Measurements from ENCODE around the gene RAB37.

The RAB37 gene

DNA sequence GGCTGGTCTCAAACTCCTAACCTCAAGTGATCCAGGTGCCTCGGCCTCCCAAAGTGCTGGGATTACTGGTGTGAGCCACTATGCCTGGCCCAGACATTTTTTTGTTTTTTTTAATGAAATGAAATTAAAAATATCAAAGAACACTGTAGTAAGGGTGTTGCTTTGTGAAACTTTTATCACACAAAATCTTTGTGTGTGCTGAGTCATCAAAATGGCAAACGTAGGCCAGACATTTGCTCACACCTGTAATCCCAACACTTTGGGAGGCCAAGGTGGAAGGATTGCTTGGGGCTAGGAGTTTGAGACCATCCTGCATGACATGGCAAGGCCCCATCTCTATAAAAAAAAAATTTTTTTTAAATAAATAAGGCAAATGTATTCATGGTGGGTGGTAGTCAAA is 29.4 kb downstream of the RAB37 start:
- no peak overlapping the region for H3K9ac ChIP-seq (ENCODE audit: low read length)
- H3K79me2 ChIP-seq (ENCODE audit: insufficient read depth, low read length), result no peaks in the 10 kb centered on the region
- no peaks in the 10 kb centered on the region for H3K4me1 ChIP-seq (ENCODE audit: insufficient read depth, low read length, severe bottlenecking)

GRCh38 chr17:74767111-74767516 is 30.1 kb downstream of the RAB37 start:
- Histone ChIP-seq H3K4me1 (ENCODE audit: insufficient read depth, low read length, severe bottlenecking) (no peaks in the 10 kb centered on the region), H2AFZ (ENCODE audit: low read length) (no peak overlapping the region), H3K4me3 (ENCODE audit: low read depth, low read length, poor library complexity, severe bottlenecking) (no peak overlapping the region), H3K9ac (ENCODE audit: low read length) (no peak overlapping the region), H3K9me2 (ENCODE audit: low read depth, low read length) (no peaks in the 10 kb centered on the region), H3K27me3 (ENCODE audit: insufficient read depth, low read length) (no peaks in the 10 kb centered on the region), H3K4me2 (ENCODE audit: low read length) (no peak overlapping the region), H3K79me2 (ENCODE audit: insufficient read depth, low read length) (no peaks in the 10 kb centered on the region), H3K27ac (ENCODE audit: low read depth, low read length, poor library complexity, severe bottlenecking) (no peak overlapping the region), H3K9me3 (ENCODE audit: low read length) (no peaks in the 10 kb centered on the region), H3K36me3 (ENCODE audit: insufficient read depth, low read length) (peaks cover 34% of the 10 kb centered on the region), H4K20me1 (ENCODE audit: insufficient read depth, low read length) (no peaks in the 10 kb centered on the region), H3F3A (ENCODE audit: insufficient read depth, low read length) (no peaks in the 10 kb centered on the region)
- TF ChIP-seq EZH2 (IDR thresholded peaks at IDR 0.05; ENCODE audit: borderline replicate concordance, low read length) (no peak), CTCF (IDR thresholded peaks at IDR 0.05; ENCODE audit: low read length) (no peak)

More for the DNA sequence above, 29.4 kb downstream of the RAB37 start:
- Histone ChIP-seq H3K4me3 (ENCODE audit: low read depth, low read length, poor library complexity, severe bottlenecking) (no peak overlapping the region), H3K36me3 (ENCODE audit: insufficient read depth, low read length) (peaks cover 27% of the 10 kb centered on the region), H3F3A (ENCODE audit: insufficient read depth, low read length) (no peaks in the 10 kb centered on the region), H3K27me3 (ENCODE audit: insufficient read depth, low read length) (no peaks in the 10 kb centered on the region), H3K9me3 (ENCODE audit: low read length) (no peaks in the 10 kb centered on the region), H3K4me2 (ENCODE audit: low read length) (no peak overlapping the region), H3K9me2 (ENCODE audit: low read depth, low read length) (no peaks in the 10 kb centered on the region), H3K27ac (ENCODE audit: low read depth, low read length, poor library complexity, severe bottlenecking) (no peak overlapping the region), H4K20me1 (ENCODE audit: insufficient read depth, low read length) (no peaks in the 10 kb centered on the region), H2AFZ (ENCODE audit: low read length) (no peak overlapping the region)
- TF ChIP-seq CTCF (IDR thresholded peaks at IDR 0.05; ENCODE audit: low read length) (no peak), EZH2 (IDR thresholded peaks at IDR 0.05; ENCODE audit: borderline replicate concordance, low read length) (no peak)

DNA sequence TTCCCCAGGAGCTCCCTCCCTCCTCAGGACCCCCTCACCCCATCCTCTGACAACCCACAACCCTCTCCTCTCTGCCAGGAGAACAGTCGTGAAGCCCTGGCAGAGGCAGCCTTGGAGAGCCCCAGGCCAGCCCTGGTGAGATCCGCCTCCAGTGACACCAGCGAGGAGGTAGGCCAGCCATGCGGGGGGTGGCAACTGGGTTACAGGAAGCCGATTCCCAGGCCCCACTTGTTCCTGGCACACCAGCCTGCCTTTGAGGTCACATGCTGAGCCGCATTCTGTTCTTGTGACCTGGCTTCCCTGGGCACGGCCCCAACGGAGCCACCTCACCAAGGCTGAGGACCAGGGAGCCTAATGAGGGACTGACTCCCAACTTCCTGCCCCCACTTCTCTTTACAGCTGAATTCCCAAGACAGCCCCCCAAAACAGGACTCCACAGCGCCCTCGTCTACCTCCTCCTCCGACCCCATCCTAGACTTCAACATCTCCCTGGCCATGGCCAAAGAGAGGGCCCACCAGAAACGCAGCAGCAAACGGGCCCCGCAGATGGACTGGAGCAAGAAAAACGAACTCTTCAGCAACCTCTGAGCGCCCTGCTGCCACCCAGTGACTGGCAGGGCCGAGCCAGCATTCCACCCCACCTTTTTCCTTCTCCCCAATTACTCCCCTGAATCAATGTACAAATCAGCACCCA is 31.2 kb downstream of the RAB37 start:
- Histone ChIP-seq H3K27ac (ENCODE audit: low read depth, low read length, poor library complexity, severe bottlenecking) (no peak overlapping the region), H3K9me3 (ENCODE audit: low read length) (no peaks in the 10 kb centered on the region), H2AFZ (ENCODE audit: low read length) (no peak overlapping the region), H3K27me3 (ENCODE audit: insufficient read depth, low read length) (no peaks in the 10 kb centered on the region), H3K36me3 (ENCODE audit: insufficient read depth, low read length) (peaks cover 45% of the 10 kb centered on the region), H3K79me2 (ENCODE audit: insufficient read depth, low read length) (no peaks in the 10 kb centered on the region), H4K20me1 (ENCODE audit: insufficient read depth, low read length) (no peaks in the 10 kb centered on the region), H3K4me1 (ENCODE audit: insufficient read depth, low read length, severe bottlenecking) (no peaks in the 10 kb centered on the region), H3K4me3 (ENCODE audit: low read depth, low read length, poor library complexity, severe bottlenecking) (no peak overlapping the region), H3K9ac (ENCODE audit: low read length) (no peak overlapping the region), H3K9me2 (ENCODE audit: low read depth, low read length) (no peaks in the 10 kb centered on the region), H3K4me2 (ENCODE audit: low read length) (no peak overlapping the region), H3F3A (ENCODE audit: insufficient read depth, low read length) (no peaks in the 10 kb centered on the region)
- TF ChIP-seq EZH2 (IDR thresholded peaks at IDR 0.05; ENCODE audit: borderline replicate concordance, low read length), result no peak
- TF ChIP-seq CTCF (IDR thresholded peaks at IDR 0.05; ENCODE audit: low read length), result no peak
